NB4 (cell line): ENCODE measurements around the gene AOPEP.

ENCODE experiments used
- MAX ChIP-seq: IDR thresholded peaks from 2 replicates; pipeline ENCODE4 v1.6.1; 2011; ENCODE audit warnings: low read depth, low read length
- POLR2A ChIP-seq: IDR thresholded peaks from 2 replicates; pipeline ENCODE4 v1.6.1; 2011; ENCODE audit warnings: mild to moderate bottlenecking; ENCODE audit not compliant: insufficient read length; ENCODE audit errors: extremely low read depth

- TF ChIP-seq POLR2A = no peak
- TF ChIP-seq MAX = no peak
These were observed 46.3 kb downstream of the AOPEP start for GRCh38 chr9:94772639-94773303.
